Uterus (tissue), 4 donors: ENCODE results near the gene REV3L. TPM values are rescaled to one million over a fixed set of nuclear protein-coding genes. Genes with fewer than 3 reads are reported as not detected.
"Not testable (repeated sequence)": the region's sequence is repeated elsewhere in the genome, so short reads cannot be mapped to it uniquely, and the experiment has no call there.

Experiments used
- DNase-seq, 2 donors: peaks; one replicate each; pipeline ENCODE4 v3.0.0-alpha.2; 2019 to 2020
- H3K27ac ChIP-seq, 2 donors: fragments of 200-600 bp; sonication (generic); 1 replicate in 1 of 2; 2 replicates in 1 of 2; pipeline ENCODE4 v1.5.1; 2016 to 2018
- H3K27me3 ChIP-seq, 2 donors: fragments of 200-600 bp; sonication (generic); one replicate each; pipeline ENCODE4 v1.5.1; 2018 to 2019; ENCODE audit warnings: control low read depth in 1 of 2
- H3K36me3 ChIP-seq, 2 donors: fragments of 200-600 bp; sonication (generic); one replicate each; pipeline ENCODE4 v1.5.1; 2019; ENCODE audit warnings: control low read depth in 1 of 2
- H3K4me1 ChIP-seq, 2 donors: fragments of 200-600 bp; sonication (generic); one replicate each; pipeline ENCODE4 v1.5.1; 2018 to 2019; ENCODE audit warnings: control low read depth in 1 of 2
- H3K4me3 ChIP-seq, 2 donors: fragments of 200-600 bp; sonication (generic); 1 replicate in 1 of 2; 2 replicates in 1 of 2; pipeline ENCODE4 v1.5.1; 2018 to 2019; ENCODE audit warnings: mild to moderate bottlenecking in 1 of 2
- H3K9me3 ChIP-seq, 2 donors: fragments of 200-600 bp; sonication (generic); one replicate each; pipeline ENCODE4 v1.5.1; 2019; ENCODE audit warnings: control low read depth in 1 of 2
- POLR2A ChIP-seq, 2 donors: fragments of 450-650 bp; IDR thresholded peaks; one replicate each; pipeline ENCODE4 v1.6.1; 2016; ENCODE audit warnings: antibody characterized with exemption in 2 of 2, mild to moderate bottlenecking in 1 of 2, moderate library complexity in 1 of 2
- intact Hi-C: fragments of 100-400 bp; cut with DNase I; formaldehyde crosslinking; loops from one replicate; pipeline ENCODE4 v1.15.1; 2023; ENCODE audit warnings: low total_unique reads
- total RNA-seq, 4 donors: library from RNA; depleted of rRNA in 3 of 4; stranded (reverse); fragments of >200 nt in 3 of 4; gene quantifications; one replicate each; pipeline versions ENCODE4 v1.1.0 to v1.2.4, GENCODE V29; 2014 to 2023
- TF ChIP-seq, protein P1 (sequence below), 4 experiments: fragments of 200-600 bp in 2 of 4; fragments of 450-650 bp in 2 of 4; sonication (generic) in 2 of 4; IDR thresholded peaks; one replicate each; pipeline ENCODE4 v1.5.1; 2016 to 2019; ENCODE audit warnings: antibody characterized with exemption in 4 of 4, mild to moderate bottlenecking in 2 of 4, moderate library complexity in 1 of 4
- donor health status: DM: yes; HTN: yes; CAD: no.

The REV3L gene
- total RNA-seq, 4 donors from 2014 or later, result 67.9 to 318 (median 127) TPM

- TF ChIP-seq POLR2A (IDR thresholded peaks at IDR 0.05), result no peak
- TF ChIP-seq, protein P1, sequence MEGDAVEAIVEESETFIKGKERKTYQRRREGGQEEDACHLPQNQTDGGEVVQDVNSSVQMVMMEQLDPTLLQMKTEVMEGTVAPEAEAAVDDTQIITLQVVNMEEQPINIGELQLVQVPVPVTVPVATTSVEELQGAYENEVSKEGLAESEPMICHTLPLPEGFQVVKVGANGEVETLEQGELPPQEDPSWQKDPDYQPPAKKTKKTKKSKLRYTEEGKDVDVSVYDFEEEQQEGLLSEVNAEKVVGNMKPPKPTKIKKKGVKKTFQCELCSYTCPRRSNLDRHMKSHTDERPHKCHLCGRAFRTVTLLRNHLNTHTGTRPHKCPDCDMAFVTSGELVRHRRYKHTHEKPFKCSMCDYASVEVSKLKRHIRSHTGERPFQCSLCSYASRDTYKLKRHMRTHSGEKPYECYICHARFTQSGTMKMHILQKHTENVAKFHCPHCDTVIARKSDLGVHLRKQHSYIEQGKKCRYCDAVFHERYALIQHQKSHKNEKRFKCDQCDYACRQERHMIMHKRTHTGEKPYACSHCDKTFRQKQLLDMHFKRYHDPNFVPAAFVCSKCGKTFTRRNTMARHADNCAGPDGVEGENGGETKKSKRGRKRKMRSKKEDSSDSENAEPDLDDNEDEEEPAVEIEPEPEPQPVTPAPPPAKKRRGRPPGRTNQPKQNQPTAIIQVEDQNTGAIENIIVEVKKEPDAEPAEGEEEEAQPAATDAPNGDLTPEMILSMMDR (IDR thresholded peaks at IDR 0.05), result no peak
- no peaks in the 10 kb centered on the region for H3K4me1 ChIP-seq
- peaks cover 0 to 4% of the 10 kb centered on the region in 2 donors for H3K36me3 ChIP-seq
- no peak overlapping the region for H3K4me3 ChIP-seq
- intact Hi-C loops, result no loop called here
- H3K9me3 ChIP-seq, result no peaks in the 10 kb centered on the region
- H3K27ac ChIP-seq, result no peak overlapping the region
- DNase-seq, result no peak
- no peaks in the 10 kb centered on the region for H3K27me3 ChIP-seq
Measured at GRCh38 chr6:111338843-111339242, 144.2 kb downstream of the REV3L start.

DNA sequence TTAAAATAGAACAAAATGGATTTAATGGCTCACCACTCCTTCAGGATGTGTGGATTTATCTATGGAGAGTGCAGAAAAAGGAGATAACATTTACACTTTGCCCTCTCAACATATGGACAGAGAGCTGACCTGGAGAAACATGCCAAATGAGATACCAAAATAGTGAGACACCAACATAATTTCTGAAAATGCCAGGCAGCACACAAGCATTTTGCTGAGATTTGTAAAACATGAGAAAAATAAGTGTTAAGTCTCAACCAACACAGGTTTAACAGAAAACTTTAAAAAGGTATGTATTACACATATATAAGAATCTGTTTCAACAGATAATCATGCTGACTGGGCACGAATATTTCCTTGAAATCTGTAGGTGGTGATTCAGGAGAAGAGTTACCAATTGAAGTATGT lies 145.2 kb downstream of the REV3L start:
- TF ChIP-seq, protein P1 (IDR thresholded peaks at IDR 0.05), result no peak
- TF ChIP-seq POLR2A (IDR thresholded peaks at IDR 0.05), result no peak
- no peak overlapping the region for H3K4me3 ChIP-seq
- no peaks in the 10 kb centered on the region for H3K4me1 ChIP-seq
- no peak overlapping the region for H3K27ac ChIP-seq
- no peaks in the 10 kb centered on the region for H3K9me3 ChIP-seq
- no peak for DNase-seq
- H3K27me3 ChIP-seq, result no peaks in the 10 kb centered on the region
- peaks cover 0 to 4% of the 10 kb centered on the region in 2 donors for H3K36me3 ChIP-seq
- intact Hi-C loops, result no loop called here

DNA sequence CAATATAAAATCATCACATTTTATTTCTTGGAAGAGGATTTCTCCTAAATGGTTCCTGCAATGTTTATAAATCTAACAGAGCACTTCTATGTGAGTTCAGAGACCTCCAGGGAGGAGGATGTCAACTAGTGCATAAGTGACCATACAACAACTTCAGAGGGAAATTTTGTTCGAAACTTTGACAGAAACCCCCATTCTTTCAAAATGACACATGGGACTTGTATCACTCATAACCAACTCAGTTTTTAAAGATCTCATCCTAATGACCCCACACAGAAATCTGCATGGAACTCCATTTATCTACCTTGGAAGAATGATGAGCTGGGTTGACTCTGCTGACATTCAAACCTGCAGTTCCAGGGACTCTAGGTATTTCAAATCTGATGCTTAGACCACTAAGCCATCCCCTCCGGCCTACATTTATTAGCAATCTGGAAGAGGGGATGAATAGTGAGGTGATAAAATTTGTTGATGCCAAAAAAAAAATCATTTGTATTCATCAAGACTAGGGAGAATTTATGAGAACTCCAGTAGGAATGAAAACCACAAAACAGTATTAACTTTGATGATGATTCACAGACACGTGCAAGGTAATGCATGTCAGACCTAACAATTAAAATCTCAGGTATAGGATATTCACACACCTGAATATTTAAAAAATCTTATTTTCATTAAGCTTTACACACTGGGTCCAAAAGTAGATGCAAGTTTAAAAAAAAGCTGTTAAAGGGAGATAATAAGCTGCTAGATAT lies 153.0 kb downstream of the REV3L start:
- no peaks in the 10 kb centered on the region for H3K4me1 ChIP-seq
- peaks cover 0 to 5% of the 10 kb centered on the region in 2 donors for H3K36me3 ChIP-seq
- intact Hi-C loops, result no loop called here
- H3K9me3 ChIP-seq, result no peaks in the 10 kb centered on the region
- TF ChIP-seq, protein P1 (IDR thresholded peaks at IDR 0.05), result no peak
- no peak for TF ChIP-seq POLR2A (IDR thresholded peaks at IDR 0.05)
- H3K4me3 ChIP-seq, result no peak overlapping the region
- no peaks in the 10 kb centered on the region for H3K27me3 ChIP-seq
- DNase-seq, result no peak
- H3K27ac ChIP-seq, result no peak overlapping the region

DNA sequence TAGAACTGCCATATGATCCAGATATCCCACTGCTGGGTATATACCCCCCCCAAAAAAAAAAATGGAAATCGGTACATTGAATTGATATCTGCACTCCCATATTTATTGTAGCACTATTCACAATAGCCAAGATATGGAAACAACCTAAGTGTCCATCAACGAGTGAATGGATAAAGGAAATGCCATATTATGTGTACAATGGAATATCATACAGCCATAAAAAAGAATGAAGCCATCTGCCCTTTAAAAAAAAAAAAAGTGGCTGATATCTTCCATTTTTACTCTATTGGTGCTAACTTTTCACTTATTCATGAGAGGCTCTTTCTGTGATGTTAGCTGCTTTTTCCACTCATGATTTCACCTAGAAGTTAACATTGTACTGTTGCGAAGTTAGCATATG lies 156.5 kb downstream of the REV3L start:
- no peaks in the 10 kb centered on the region for H3K36me3 ChIP-seq

GRCh38 chr6:111322145-111322544 lies 160.9 kb downstream of the REV3L start:
- H3K4me1 ChIP-seq, result no peaks in the 10 kb centered on the region
- no peak for DNase-seq
- TF ChIP-seq POLR2A (IDR thresholded peaks at IDR 0.05), result no peak
- TF ChIP-seq, protein P1 (IDR thresholded peaks at IDR 0.05), result no peak

More for the DNA sequence above, 156.5 kb downstream of the REV3L start:
- H3K9me3 ChIP-seq, result no peaks in the 10 kb centered on the region
- H3K27ac ChIP-seq, result no peak overlapping the region
- H3K27me3 ChIP-seq, result no peaks in the 10 kb centered on the region
- H3K4me1 ChIP-seq, result no peaks in the 10 kb centered on the region
- TF ChIP-seq, protein P1 (IDR thresholded peaks at IDR 0.05), result no peak
- TF ChIP-seq POLR2A (IDR thresholded peaks at IDR 0.05), result no peak
- no peak for DNase-seq
- intact Hi-C loops, result no loop called here
- no peak overlapping the region for H3K4me3 ChIP-seq

DNA sequence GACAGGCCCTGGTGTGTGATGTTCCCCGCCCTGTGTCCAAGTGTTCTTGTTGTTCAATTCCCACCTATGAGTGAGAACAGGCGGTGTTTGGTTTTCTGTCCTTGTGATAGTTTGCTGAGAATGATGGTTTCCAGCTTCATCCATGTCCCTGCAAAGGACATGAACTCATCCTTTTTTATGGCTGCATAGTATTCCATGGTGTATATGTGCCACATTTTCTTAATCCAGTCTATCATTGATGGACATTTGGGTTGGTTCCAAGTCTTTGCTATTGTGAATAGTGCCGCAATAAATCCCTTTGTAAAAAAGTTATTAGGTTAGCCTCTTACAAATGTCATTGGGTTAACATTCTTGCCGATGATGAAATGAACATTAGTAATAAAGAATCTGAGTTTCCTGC lies 175.1 kb downstream of the REV3L start:
- H3K4me1 ChIP-seq, H3K36me3 ChIP-seq, intact Hi-C loops, H3K27ac ChIP-seq, DNase-seq, H3K27me3 ChIP-seq, H3K4me3 ChIP-seq, H3K9me3 ChIP-seq: not testable (repeated sequence)

More at GRCh38 chr6:111322145-111322544, 160.9 kb downstream of the REV3L start:
- H3K36me3 ChIP-seq, result no peaks in the 10 kb centered on the region
- no peaks in the 10 kb centered on the region for H3K9me3 ChIP-seq
- H3K27me3 ChIP-seq, result no peaks in the 10 kb centered on the region
- H3K27ac ChIP-seq, result no peak overlapping the region
- intact Hi-C loops, result no loop called here
- no peak overlapping the region for H3K4me3 ChIP-seq
